ENCODE results near the gene GLYAT. TPM values are rescaled to one million over a fixed set of nuclear protein-coding genes. Genes with fewer than 3 reads are reported as not detected.

The GLYAT gene
- total RNA-seq, 1 experiment from 2014 or later, result not detected

GRCh38 chr11:58745705-58746364 is 14.1 kb upstream of the GLYAT start:
- Histone ChIP-seq H3K27me3 (ENCODE audit: control insufficient read depth, insufficient read depth, low read length) (no peaks in the 10 kb centered on the region), H3K4me1 (ENCODE audit: control insufficient read depth, insufficient read depth, low read length) (no peaks in the 10 kb centered on the region), H3K9me3 (ENCODE audit: control insufficient read depth, insufficient read depth, low read depth, low read length) (no peaks in the 10 kb centered on the region), H3K4me3 (ENCODE audit: low read depth in 2 of 2, low read length in 2 of 2) (no peak overlapping the region), H3K36me3 (ENCODE audit: control insufficient read depth, insufficient read depth, low read length) (no peaks in the 10 kb centered on the region), H3K27ac (ENCODE audit: low read length) (no peak overlapping the region)
- TF ChIP-seq REST (IDR thresholded peaks at IDR 0.05; ENCODE audit: insufficient read depth in 1 of 2, low read depth in 2 of 2, low read length in 1 of 2) (no peak), CTCF (IDR thresholded peaks at IDR 0.05) (no peak), SIN3A (IDR thresholded peaks at IDR 0.05; ENCODE audit: borderline replicate concordance, insufficient read depth, low read depth, low read length) (no peak)
- ATAC-seq, result no peak
- no TSS peak for BruUV-seq (replicated peaks)
- DNase-seq (ENCODE audit: low read depth, low spot score), result no peak
- CTCF ChIA-PET, result no interaction called here
- POLR2A ChIA-PET, result no interaction called here
- intact Hi-C loops (cut with micrococcal nuclease; ENCODE audit: unreplicated experiment), result no loop called here
- in situ Hi-C loops (cut with HindIII; ENCODE audit: low pct_unique_long_range_greater_than_20kb, low sequenced_read_pairs), result no loop called here

GRCh38 chr11:58744988-58745704 is 13.4 kb upstream of the GLYAT start:
- Histone ChIP-seq H3K4me1 (ENCODE audit: control insufficient read depth, insufficient read depth, low read length) (no peaks in the 10 kb centered on the region), H3K36me3 (ENCODE audit: control insufficient read depth, insufficient read depth, low read length) (no peaks in the 10 kb centered on the region), H3K4me3 (ENCODE audit: low read depth in 2 of 2, low read length in 2 of 2) (no peak overlapping the region), H3K9me3 (ENCODE audit: control insufficient read depth, insufficient read depth, low read depth, low read length) (no peaks in the 10 kb centered on the region), H3K27ac (ENCODE audit: low read length) (no peak overlapping the region), H3K27me3 (ENCODE audit: control insufficient read depth, insufficient read depth, low read length) (no peaks in the 10 kb centered on the region)
- ATAC-seq (no peak), DNase-seq (ENCODE audit: low read depth, low spot score) (no peak)
- no TSS peak for BruUV-seq (replicated peaks)
- POLR2A ChIA-PET, result no interaction called here
- CTCF ChIA-PET, result no interaction called here
- in situ Hi-C loops (cut with HindIII; ENCODE audit: low pct_unique_long_range_greater_than_20kb, low sequenced_read_pairs) (no loop called here), intact Hi-C loops (cut with micrococcal nuclease; ENCODE audit: unreplicated experiment) (no loop called here)
- TF ChIP-seq SIN3A (IDR thresholded peaks at IDR 0.05; ENCODE audit: borderline replicate concordance, insufficient read depth, low read depth, low read length) (no peak), TCF7L2 (IDR thresholded peaks at IDR 0.05; ENCODE audit: low read depth, low read length) (no peak)
